Endometrium (tissue), 2 donors: ENCODE data around the gene EFNA1.
"Not testable (repeated sequence)": the region's sequence is repeated elsewhere in the genome, so short reads cannot be mapped to it uniquely, and the experiment has no call there.

Experiments used
- FAIRE-seq: peaks from 2 replicates; lab custom pipeline; 2012; peaks lifted over from hg19 to GRCh38; lab: Jason Lieb, UNC
- donor health status: control.
- donor health status: control.

Gene EFNA1

GRCh38 chr1:155092641-155093040 is 35.0 kb upstream of the EFNA1 start:
- FAIRE-seq = no peak

DNA sequence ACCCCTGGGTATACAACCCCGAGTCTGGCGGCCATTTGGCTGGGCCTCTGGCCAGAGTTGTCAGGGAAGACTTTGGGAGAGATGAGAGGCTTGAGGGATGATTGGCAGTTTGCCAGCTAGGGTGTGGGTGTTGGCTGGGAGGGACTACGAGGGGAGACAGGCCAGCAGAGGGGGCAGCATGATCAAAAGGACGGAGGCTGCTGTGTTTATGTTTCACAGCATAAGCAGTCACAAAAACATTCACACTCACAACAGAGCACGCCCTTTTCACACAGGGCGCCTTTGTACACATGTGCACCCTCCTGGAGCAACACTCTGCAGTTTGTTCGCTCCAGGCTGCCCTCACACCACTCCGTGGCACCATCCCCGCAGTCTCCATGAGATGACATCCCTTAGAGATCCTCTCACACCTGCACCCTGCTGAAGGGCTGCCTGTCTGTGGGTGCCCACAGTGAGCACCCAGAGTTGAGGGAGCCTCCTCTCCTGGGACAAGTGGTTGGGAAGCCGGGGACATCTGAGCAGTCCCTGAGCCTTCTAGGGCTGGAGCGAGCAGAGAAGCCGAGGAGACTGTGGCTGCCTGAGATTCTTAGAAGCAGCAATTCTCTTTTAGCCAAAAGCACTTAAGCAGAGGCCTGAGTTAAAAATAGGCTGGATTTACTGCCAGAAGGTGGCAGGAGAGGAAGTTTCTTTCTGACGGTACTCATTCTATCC is 33.6 kb upstream of the EFNA1 start:
- no peak for FAIRE-seq

DNA sequence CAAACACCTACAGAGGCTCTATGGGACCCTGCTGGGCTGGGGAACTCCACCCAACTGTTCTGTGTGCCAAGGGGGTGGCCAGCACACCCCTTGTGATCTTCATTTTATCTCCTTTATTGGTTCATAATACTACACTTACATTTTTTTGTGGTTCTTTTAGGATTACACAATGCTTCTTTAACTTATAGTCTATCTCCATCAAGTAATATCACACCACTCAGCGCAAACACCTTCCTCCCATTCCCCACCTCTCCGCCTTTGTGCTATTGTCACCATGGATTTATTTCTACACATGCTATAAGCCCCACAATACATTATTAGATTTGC is 33.1 kb upstream of the EFNA1 start:
- no peak for FAIRE-seq

- FAIRE-seq = no peak
Measured at GRCh38 chr1:155099331-155099730, 28.3 kb upstream of the EFNA1 start.

DNA sequence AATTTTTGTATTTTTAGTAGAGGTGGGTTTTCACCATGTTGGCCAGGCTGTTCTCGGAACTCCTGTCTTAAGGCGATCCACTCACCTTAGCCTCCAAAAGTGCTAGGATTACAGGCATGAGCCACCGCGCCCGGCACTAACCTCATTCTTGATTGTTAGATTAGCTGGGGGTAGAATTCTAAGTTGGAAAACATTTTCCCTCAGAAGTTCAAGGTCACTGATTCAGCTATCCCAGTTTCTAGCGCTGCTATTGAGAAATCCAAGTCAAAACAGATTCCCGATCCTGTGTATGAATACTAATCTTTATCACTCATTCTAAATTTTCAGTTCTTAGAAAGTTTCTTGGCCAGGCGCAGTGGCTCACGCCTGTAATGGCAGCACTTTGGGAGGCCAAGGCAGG is 24.4 kb upstream of the EFNA1 start:
- FAIRE-seq = no peak

DNA sequence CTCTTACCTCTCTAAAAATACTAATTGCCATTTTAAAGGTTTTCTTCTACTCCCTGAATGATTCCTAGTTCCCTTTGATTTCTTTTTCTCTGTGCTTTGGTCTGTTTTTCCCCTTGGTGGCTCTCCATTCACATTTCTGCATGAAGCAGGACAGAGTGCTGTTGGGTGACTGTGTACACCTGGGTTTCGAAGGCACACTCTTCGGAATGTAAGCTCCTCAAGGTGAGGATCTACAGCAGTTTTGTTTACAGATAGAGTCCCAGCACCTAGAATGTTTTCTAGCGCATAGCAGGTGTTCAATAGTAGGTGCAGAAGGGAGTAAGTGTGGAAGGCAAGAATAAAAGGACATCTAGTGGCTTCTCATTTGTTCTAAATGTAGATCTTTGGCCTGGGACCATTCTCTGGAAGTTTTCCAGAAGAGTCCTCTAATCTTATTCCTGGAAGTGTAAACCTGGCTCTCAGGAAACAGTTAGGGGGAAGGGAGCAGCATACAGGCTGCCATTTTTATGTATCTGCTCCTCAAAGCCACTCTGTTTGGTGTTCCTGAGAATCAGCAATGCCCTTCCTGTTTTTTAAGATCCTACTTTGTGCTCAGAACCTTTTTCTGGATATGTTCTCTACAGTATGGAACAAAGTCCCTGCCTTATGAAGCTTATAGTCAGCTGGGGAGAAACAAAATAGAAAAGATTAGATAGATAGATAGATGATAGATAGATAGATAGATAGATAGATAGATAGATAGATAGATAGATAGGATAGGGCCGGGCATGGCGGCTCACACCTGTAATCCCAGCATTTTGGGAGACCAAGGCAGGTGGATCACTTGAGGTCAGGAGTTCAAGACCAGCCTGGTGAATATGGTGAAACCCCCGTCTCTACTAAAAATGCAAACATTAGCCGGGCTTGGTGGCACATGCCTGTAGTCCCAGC is 22.8 kb upstream of the EFNA1 start:
- FAIRE-seq = no peak

GRCh38 chr1:155105604-155106011 is 22.1 kb upstream of the EFNA1 start:
- no peak for FAIRE-seq

GRCh38 chr1:155106862-155107261 is 20.8 kb upstream of the EFNA1 start:
- no peak for FAIRE-seq

GRCh38 chr1:155107309-155108264 is 20.1 kb upstream of the EFNA1 start:
- no peak for FAIRE-seq

DNA sequence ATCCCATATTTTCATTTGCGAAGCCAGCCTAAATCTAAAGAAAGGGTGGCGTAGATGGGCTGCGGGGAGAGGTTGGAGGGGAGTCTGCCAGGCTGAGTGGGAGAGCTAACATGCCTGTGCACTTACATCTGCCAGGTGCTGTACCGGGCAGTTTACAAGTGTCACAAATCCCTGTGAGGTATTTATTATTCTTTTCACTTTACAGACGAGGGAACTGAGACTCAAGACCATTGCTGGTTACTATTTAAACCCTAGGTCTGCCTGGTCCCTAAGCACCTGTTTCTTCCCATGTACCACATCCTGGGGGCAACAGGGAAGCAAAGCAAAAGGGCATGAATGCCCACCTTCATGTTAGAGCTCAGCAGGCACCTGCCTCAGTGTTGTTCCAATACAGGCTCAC is 19.4 kb upstream of the EFNA1 start:
- no peak for FAIRE-seq

DNA sequence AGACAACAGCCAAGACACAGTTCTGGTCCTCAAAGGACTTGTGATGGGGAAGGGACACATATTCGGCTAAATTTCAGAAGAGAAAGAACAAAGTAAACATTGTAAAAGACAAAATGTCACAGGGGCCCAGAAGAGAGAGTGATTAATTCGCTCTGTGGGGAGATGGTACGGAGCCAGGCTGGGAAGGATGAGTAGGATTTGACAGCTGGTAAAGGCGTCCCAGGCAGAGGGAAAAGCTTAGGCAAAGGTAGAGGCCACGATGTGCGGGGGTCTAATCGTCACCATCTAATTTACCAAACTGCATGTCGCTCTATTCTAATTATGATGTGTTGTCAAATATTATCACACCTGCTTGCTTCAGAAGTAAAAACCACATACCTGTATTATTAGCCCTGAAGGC is 17.3 kb upstream of the EFNA1 start:
- no peak for FAIRE-seq

DNA sequence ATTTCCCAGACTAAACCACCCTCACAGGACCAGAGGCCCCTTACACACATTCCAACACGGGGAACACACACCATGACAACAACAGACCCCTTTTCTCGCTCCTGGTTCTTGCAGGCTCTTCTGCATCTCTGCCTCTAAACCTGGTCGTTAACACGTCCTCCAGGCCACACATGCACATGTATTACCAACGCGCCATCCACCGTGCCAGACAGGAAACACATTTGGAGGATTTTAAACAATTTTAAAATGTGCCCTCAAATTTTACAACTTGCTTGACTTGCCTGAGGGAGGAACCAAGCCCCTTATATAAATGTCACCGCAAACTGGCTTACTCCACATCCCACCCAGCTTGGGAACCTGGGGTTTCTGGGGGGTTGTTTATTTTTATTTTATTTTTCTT is 16.9 kb upstream of the EFNA1 start:
- no peak for FAIRE-seq

DNA sequence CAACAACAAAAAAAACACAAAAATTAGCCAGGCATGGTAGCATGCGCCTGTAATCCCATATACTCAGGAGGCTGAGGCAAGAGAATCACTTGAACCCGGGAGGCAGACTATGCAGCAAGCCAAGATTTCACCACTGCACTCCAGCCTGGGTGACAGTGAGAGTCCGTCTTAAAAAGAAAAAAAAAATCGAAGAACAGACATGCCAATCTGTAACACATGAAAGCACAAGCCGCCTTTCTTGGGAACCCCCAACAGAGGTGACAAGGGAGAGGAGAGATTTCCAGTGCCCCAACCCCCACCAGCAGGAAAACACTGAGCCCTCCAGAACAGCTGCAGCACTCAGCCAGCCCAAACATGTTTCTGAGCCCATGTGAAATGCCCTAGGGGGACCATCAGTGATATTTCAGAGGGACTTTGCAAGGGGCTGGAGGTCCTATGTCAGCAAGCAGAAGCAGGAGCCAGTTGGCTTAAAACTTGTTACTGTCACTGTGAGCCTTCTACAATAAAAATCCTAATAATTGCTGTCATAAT is 14.2 kb upstream of the EFNA1 start:
- FAIRE-seq = no peak

DNA sequence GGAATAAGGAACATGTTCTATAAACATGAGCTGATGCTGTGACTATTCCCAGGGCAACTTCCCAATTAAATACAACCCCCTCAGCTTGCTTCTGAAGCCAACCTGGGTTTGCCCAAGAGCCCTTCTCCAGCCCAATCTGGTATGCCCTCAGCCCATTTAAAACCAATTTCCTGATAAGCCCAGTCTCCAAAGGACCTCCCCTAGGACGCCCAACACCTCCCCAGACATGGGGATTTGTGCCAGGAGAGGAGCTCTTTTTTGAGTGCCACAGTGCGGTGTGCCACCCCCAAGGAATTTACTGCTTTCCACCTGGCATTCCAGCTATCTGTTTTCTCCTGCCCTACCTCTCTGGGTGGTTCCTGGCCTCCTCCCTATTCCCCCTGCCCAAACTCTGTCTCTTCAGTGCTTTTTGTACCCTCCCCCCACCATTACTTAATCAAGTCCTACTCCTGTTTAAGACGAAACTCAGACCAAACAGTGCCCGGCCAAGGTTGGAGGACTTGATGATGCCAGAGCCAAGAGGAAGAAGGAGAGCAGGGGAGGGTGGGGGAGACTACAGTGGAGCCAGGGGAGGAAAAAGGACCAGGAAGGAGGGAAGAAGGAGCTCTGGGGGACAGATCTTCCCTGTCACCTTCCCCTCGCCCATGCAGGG is 11.4 kb upstream of the EFNA1 start:
- no peak for FAIRE-seq

- no peak for FAIRE-seq
Measured at GRCh38 chr1:155117610-155118009, 10.1 kb upstream of the EFNA1 start.

DNA sequence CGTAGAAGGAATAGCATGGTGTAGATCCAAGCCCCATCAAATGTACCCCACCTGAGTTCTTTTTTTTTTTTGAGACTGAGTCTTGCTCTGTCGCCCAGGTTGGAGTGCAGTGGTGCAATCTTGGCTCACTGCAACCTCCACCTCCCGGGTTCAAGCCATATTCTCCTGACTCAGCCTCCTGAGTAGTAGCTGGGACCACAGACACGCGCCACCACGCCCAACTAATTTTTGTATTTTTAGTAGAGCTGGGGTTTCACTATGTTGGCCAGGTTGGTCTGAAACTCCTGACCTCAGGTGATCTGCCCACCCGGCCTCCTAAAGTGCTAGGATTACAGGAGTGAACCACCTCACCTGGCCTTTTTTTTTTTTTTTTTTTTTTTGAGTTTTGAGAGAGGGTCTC is 9.6 kb upstream of the EFNA1 start:
- not testable (repeated sequence) for FAIRE-seq

DNA sequence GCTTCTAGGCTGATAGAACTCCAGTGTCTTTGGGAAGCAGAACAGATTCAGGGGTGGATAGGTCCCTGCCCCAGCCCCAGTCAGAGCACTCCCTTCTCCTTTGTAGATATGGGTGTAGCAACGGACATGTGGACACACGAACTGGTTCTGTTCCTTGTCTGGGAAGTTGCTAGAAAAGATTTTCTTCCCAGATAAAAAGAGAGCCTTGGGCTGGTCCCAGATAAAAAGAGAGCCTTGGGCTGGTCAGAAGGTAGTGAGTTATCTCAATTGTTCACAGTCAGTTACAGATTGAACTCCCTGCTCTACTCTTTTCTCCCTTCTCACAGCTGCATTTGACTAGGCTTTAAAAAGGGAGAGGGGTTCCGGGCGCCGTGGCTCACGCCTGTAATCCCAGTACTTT is 7.4 kb upstream of the EFNA1 start:
- no peak for FAIRE-seq

GRCh38 chr1:155121249-155121648 is 6.4 kb upstream of the EFNA1 start:
- no peak for FAIRE-seq

DNA sequence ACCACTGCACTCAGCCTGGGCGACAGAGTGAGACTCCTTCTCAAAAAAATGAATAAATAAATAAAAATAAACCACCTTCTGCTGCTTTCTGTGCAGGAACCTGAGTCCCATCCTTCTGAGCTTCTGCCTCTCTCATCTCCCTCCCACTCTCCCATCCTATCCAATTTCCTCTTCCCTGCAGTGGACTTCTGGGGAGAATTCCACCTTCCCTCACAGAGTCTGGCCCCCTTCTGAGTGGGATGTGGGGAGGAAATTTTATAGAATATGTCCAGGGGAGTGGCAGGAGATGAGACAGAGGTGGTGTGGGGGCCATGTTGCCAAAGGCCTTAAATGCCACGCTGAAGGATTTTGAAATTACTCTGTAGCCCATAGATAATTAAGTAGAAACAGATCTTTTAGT is 5.4 kb upstream of the EFNA1 start:
- FAIRE-seq = no peak

GRCh38 chr1:155123801-155124200 is 3.9 kb upstream of the EFNA1 start:
- no peak for FAIRE-seq
